CD4-positive, alpha-beta T cell treated with Interleukin-4 for 1 hour (primary cell): ENCODE measurements around the gene CARD10.
A peak's percentile ranks its signal among the peaks of the same experiment; 100 is the strongest.

Experiments used
- DNase-seq, 2 donors: peaks; one replicate each; pipeline ENCODE4 v3.0.0-alpha.2; 2020 to 2022

Gene CARD10

DNA sequence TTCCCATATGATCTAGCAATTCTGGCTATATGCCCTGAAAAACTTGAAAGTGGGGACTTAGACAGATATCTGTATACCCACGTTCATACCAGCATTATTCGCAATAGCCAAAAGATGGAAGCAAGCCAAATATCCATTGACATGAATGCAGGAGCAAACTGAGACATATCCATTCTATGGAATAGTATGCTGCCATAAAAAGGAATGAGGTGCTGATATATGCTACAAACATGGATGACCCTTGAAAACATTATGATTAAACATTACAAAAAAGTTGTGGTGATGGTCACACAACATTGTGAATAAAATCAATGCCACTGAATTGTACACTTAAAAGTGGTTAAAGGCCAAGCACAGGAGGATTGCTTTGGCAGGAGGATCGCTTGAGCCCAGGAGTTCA lies 58.5 kb downstream of the CARD10 start:
- DNase-seq: no peak

DNA sequence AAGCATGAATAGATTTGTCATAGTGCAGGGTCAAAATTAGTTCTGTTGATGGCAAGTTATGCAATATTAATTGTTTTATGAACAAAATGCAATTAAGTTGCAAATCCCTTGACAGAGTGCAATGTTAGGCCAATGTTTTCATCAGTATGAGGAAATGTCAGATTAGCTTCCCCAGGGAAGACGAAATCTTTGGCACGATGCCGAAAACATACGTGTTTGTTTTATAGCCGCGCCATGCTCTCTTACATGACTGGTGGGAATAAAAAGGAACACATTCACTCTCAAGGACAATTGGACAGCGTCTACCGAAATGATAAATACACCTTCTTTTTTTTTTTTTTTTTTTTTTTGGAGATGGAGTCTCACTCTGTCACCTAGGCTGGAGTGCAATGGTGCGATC lies 60.0 kb downstream of the CARD10 start:
- DNase-seq: no peak

DNA sequence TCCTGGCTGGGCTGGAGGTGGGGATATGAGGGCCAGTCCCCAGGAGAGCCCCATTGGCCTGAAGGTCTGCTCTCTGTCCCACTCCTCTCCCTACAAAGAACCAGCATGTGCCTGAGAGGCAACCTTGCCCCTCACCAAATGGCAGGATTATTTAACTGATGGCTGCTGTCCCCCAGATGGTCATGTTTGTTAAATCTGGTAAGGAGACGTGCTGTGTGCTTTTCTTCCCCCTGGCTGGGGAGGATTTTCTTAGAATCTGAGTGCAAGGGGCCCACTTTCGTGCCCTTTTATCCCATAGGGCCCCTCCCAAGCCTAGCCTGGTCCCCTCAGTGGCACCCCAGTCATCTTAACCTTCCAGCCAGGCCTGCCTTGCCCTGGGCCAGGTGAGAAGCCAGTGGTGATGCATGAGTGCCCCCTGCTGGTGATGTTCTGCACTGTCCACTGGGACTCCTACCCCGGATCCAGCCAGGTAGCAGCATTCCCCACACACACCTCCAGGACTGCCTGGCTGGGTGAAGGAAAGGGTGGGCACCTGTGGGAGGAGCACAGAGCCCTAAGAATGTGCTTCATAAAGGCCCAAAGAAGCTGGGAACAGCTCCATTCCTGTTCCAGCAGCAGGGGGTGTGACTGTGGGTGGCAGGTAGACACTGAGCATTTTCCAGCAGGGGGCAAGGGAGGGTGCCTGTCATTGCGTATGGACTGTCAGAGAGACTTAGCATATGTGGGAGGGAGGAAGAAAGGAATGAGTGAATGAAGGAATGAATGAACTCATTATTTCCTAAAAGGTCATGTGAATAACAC lies 61.9 kb downstream of the CARD10 start:
- DNase-seq: peak; percentile 80 to 83

DNA sequence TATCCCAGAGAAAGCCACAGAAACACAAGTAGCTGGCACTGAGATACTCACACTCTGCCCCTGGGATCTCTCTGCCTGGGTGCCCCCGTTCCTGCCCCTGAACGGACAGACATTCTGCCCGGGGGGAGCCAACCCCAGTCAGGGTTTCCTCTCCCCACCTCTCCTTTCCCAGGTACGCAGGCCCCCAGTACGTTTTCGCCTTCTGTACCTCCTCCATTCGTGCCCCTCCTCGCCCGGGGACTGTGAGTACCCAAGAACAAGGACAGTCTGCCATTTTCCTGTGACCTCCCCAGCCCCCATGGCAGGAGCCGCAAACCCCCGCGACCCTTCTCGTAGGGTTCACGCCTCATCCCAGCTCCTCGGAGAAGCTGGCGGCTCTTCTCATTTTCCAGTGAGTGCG lies 62.9 kb downstream of the CARD10 start:
- DNase-seq: no peak

DNA sequence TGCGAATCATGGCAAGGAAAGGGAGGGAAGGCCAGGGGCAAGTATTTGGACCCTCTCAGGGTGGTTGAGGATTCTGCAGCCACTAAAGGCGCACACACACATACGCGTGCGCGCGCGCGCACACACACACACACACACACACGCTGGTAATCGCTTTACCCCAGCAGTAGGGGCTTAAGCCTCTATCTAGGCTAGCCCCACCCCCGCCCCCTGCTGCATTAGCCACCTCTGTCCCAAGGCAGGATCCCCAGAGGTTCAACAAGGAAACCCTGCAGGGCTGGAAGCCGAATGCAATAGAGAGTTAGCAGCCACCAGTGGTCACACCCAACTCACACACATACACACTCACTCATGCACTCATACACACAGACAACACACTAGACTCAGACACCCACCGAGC lies 63.3 kb downstream of the CARD10 start:
- no peak for DNase-seq

DNA sequence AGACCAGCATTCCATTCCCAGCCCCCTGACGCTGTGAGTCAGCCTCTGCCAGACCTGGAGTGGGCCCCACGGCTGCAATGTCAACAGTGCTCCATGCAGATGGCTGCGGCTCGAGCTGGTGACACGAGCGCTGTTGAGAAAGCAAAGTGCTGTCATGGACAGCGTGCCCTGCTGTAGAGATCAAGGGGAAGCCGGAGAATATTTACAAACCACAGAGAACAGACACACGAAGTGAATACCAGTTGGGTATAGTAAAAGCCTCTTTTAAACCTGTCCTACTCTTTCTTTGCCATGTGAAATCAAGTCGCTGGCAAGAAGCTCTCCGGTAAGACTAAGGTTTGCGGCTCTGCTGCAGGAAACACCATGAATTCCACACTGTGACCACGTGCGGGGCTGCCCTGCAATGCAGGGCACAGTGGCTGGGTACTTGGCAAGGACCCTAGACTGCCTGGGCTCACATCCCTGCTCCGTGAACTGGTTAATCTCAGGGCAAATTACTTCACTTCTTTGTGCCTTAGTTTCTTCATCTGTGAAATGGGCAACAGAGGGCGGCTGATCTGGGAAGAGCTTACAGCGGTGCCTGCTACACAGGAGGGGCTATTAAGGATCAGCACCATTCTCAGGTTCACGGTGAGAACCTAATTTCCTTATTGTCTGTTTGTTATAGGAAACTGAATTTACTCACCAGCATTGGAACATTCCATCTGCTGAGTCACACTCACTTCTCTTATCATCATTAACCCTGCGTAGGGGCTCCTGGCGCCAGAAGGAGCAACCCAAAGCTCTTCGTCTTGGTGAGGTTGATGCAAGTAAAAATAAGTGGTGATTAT lies 64.1 kb downstream of the CARD10 start:
- no peak for DNase-seq

DNA sequence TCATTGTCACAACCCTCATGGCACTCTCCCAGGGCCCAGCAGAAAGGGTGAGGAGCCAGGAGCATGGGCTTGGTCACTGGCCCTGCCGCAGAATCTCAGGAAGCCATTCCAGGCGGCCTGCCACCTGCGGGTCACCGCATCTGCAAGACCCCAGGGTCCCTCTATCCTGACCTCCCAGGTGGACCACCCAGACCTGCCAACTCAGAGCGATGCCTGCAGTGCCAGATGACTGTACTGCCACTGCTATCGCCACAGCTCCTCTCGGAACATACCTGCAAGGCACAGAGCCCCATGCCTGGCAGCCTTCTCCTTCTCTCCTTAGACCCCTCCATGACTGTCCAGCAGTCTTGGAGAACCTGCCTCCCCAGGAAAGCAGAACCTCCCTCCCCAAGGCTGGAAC lies 65.5 kb downstream of the CARD10 start:
- DNase-seq: no peak

DNA sequence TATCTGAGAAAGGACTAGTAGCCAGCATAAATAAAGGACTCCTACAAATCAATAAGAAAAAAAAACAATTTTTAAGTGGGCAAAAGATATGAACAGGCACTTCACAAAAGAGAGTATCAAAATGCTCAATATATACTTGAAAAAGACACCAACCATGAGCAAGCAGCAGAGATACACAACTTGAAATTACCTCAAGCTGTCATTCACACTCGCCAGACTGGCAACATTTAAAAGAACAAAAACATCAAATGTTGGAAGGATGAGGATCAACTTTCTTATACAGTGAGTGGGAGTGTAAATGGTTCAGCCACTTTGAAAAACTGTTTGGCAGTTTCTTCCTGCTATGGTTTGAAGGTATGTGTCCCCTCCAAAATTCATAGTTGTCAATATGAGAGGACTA lies 68.0 kb downstream of the CARD10 start:
- no peak for DNase-seq

DNA sequence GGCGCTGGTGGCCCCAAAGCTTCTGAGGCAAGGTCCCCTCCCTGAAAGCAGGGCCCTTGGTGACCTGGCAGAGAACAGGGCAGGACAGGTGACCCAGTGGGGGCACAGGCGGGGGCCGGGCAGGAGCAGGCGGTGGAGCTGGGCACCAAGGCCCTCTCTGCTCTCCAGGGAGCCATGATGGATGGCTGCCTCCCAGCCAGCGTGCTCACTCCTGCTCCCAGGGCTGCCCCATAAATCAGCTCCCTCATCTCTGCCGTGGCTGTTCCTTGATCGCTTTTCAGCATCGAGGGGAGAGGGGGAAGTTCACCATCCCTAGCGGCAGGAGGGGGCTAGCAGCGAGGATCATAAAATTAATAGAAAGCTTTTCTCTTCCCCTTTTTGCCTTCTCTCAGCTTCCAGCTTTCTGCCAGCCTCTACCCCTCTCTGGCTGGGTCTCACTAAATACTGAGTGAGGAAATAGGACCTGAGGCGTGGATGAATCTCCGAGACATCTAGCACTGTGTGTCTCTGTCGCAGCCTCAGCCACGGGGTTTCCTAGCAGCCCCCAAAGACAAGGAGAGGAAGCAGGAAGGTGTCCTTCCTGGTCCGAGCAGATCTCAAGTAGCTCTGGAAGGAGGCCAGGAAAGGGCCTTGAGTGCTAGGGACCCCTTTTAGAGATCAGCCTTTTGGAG lies 69.7 kb downstream of the CARD10 start:
- DNase-seq: no peak

DNA sequence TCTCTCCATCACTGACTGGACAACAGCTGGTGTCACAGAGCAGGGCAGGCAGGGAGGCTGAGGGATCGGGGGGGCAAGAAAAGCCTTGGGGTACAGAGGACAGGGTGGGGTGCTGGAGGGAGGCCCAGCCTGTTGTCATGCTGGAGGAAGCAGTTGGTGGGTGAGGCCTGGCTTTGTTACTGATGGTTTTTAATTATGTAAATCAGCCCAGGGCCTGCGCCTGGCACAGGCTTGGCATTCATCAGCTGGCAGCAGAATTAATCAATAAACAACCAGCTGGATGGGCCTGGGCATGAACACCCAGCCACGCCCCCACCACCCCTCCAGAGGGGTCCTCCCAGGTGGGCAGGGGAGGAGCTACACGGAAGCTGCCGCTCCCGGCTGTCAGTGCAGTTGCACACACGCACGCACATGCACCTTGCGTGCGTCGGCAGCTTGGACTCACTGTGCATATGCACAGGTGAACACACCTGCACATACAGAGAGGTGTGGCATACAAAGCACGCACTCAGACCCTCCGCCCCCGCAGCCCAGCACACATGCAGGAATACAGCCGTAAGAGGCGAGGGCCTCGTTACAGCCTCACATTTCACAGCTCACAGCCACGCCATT lies 70.6 kb downstream of the CARD10 start:
- no peak for DNase-seq

DNA sequence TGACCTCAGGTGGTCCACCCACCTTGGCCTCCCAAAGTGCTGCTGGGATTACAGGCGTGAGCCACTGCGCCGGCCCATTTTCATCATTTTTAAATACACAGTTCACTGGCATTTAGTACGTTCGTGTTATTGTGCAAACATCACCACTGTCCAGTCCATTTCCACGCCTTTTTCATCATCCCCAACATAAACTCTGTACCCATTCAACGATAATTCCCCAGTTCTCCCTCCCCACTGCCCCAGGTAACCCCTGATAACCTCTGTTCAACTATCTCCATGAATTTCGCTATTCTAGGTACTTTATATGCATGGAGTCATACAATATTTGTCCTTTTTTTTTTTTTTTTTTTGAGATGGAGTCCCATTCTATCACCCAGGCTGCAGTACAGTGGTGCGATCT lies 73.7 kb downstream of the CARD10 start:
- DNase-seq: no peak

DNA sequence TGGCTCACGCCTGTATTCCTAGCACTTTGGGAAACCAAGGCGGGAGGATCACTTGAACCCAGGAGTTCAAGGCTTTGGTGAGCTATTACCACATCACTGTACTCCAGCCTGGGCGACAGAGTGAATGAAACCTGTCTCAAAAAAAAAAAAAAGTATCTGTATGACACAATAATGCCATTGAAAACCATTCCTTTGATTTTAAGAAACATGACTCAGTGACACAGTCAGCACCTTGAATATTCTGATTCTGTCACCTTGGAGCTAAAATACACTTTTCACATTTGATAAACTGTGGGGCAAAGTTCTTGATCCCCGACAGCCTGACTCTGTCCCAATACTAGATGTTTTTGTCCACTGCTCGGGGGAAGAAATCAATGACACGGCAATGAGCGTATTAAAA lies 75.2 kb downstream of the CARD10 start:
- no peak for DNase-seq

DNA sequence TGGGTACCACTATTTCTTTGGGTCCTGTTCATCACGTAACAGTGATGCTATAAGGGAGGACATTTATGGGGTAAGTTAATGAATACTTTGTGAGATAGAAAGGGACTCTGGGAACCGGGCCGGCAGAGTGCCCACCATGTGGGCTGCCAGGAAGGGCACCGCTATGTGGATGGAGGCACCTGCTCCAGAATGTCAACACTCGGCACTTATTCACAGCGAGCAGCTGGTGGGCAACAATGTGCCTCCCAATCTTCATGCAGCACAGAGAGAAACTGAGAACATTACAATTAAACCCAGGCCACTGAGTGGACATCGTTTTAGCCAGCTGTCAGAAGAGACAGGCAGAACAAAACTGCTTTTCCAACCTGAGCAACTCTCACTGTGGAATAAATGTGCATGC lies 76.1 kb downstream of the CARD10 start:
- DNase-seq: no peak

DNA sequence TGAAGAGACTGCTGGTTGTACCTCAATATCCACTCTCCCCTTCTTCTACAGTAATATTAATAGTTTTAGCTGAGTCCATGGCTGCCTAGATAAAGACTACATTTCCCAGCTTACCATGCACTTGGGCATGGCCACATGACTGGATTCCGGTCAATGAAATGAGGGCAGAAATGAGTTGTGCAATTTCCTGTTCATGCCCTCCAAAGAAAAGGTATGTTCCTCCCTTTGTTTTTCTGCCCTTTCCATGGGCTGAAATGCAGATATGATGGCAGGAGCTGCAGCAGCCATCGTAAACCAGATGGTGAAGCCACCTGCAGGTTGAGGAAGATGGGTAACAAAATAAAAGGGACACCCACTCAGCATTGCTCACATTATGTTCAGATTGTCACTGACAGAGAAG lies 76.7 kb downstream of the CARD10 start:
- no peak for DNase-seq

DNA sequence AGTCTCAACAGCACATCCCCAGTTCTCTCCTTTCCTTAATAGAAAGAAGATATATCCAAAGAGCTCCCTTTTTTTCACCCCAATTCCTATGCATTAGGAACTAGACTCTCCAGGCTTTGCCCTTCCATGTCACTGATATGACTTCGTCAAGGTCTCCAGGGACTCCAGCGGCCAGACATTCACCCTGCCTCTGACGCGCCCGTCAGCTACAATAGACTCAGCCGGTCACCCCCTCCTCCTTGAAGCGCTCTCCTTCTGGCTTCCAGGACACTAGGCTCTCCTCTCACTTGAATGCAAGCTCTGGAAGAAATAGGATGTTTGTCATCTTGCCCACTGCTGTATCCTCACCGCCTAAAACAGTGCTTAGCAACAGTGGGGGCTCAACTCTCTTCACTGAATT lies 77.1 kb downstream of the CARD10 start:
- no peak for DNase-seq

DNA sequence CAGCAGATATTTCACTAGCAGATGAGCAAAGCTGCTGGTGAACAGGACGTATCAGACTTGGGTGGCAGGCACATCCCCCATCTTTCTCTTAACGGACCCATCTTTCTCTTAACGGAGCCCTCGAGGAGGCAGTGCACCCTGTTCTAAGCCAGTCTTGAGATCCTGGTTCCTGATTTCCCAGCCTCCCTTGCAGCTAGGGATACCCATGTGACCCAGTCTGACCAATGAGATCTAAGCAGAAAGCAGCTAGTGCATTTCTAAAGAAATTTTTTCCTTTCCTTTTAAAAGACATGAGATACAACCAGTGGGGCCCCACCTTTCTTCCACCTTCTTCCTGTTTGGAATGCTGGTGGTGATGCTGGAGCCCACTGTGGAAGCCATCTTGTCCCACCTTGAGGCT lies 78.3 kb downstream of the CARD10 start:
- DNase-seq: no peak
